NCI-H82 (cell line): ENCODE measurements around the gene PIGR.
A peak's percentile ranks its signal among the peaks of the same experiment; 100 is the strongest.

Source experiments
- DNase-seq: peaks from one replicate; lab custom pipeline; 2025; lab: John Stamatoyannopoulos, UW

Gene PIGR

GRCh38 chr1:206958144-206958543, 11.9 kb upstream of the PIGR start:
- DNase-seq = no peak

- no peak for DNase-seq
Measured at GRCh38 chr1:206957639-206958038, 11.4 kb upstream of the PIGR start.

- no peak for DNase-seq
Measured at GRCh38 chr1:206955476-206956451, 9.5 kb upstream of the PIGR start.

- no peak for DNase-seq
Measured at GRCh38 chr1:206954459-206955342, 8.4 kb upstream of the PIGR start.

DNA sequence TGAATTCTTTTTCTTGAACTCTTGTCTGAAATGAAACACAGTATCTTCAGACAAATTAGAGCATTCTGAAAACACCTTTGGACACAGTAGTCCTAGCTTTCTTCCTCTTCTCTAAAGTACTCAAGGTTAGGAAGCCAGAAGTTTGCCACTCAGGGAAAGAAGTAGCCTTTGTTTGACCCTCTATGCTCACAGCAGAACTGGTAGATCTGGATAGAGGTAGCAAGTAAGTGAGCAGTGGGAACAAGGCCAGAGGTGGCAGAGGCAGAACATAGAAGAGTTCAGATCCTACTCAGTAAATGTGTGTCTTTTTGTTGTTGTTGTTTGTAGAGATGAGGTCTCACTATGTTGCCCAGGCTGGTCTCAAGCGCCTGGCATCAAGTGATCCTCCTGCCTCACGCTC, 7.4 kb upstream of the PIGR start:
- DNase-seq = no peak

DNA sequence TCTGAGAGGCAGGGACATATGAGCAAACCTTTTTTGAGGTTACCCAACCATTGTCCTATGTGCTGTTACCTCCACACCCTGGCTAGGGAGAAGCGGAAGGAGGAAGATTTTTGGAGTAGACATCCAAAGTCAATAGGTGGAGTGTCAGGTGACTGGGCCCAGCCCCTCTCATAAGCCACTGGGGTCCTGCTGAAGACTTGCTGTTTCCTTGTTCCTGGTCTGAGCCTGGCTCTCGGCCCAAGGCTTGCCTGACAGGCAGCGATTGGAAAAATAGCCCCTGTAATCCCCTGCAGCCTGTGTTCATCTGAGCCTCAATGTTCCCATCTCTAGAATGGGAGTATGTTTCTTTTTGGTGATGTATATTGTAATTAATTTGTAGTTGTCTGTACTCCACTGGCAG, 6.9 kb upstream of the PIGR start:
- DNase-seq = no peak

- no peak for DNase-seq
Measured at GRCh38 chr1:206952171-206952570, 5.9 kb upstream of the PIGR start.

DNA sequence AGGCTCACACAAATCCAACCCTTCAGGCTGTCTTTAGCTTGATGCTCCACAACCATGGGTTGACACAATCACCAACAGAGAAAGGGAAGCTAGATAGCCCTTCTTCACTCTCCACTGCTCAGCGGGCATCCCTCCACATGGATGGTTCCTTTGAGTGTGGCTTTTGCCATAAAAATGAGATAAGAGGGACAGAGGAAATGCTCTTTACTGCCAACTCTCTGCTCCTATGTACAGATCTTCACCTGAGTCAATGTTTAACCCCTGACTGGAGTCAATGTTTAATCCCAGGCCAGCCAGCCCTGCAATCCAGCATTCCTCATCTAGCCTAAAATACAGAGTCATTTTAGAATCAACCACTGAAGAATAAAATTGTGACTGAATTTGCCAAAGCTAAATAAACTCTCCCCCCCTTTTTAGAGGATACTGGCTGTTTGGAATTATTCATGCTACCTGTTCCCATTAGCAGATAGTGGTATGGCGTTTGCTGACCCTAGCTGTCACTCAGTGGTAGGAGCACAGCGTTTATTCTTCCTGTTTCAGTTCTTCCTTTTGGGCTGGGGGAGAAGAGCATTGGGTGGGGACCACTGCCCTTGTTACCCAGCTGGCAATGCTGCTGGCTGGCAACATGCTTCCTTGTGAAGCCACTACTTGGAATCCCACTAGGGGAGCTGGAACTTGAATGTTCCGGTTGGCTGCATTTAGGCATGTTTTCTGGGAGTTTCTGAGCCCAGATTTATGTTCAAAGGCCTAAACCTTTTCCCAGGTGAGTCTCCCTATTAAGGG, 5.2 kb upstream of the PIGR start:
- no peak for DNase-seq

DNA sequence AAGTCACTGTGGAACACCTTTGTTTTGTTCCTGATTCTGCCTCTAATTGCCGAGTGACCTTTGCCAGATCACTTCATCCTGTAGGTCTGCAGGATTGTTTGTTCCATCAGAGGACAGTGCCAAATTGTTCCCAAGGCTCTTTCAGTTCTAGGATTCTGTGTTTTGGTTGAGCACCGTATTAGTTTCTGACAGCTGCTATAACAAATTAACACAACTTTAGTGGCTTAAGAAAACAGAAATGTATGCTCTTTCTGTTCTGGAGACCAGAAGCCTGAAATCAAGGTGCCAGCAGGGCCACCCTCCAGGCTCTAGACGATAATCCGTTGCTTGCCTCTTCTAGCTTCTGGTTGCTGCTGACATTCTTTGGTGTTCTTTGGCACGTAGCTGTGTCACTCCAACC, 3.4 kb upstream of the PIGR start:
- no peak for DNase-seq

GRCh38 chr1:206949208-206949607, 2.9 kb upstream of the PIGR start:
- no peak for DNase-seq

DNA sequence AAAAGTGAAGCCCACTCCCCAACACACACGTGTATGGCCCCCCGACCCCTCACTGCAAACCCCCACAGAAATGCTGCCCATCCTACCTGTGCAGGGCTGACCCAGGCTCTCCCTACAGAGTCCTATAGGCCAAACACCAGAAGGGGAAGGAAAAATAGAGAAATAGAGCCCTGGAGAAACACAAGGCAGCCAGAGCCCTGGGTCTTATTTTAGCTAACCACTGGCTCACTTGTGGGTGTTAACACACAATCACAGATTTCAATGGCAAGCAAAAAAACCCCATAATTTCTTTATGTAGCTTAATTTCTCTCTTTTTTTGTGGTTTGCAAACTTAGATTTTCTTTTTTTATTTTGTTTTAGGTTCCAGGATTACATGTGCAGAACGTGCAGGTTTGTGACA, 989 bp upstream of the PIGR start:
- no peak for DNase-seq

GRCh38 chr1:206945779-206946178, 487 bp downstream of the PIGR start:
- no peak for DNase-seq

- DNase-seq = no peak
Measured at GRCh38 chr1:206944703-206945102, 1.6 kb downstream of the PIGR start.

GRCh38 chr1:206941766-206942418, 4.4 kb downstream of the PIGR start:
- no peak for DNase-seq

DNA sequence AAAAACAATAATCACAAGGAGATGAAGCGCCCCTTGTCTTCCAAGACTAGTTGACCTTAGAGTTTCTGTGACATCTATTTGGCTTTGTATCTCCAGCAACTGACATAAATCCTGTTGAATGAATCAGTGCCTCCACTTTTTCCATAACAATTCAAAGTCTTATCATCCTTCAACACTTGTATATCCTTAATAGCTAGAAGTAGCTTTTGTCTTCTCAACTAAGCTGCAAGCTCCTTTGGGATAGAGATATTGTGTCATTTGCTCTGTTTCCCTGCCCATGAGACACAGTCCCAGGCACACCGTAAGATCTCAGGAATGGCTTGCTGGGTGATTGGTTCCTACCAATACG, 5.7 kb downstream of the PIGR start:
- no peak for DNase-seq

DNA sequence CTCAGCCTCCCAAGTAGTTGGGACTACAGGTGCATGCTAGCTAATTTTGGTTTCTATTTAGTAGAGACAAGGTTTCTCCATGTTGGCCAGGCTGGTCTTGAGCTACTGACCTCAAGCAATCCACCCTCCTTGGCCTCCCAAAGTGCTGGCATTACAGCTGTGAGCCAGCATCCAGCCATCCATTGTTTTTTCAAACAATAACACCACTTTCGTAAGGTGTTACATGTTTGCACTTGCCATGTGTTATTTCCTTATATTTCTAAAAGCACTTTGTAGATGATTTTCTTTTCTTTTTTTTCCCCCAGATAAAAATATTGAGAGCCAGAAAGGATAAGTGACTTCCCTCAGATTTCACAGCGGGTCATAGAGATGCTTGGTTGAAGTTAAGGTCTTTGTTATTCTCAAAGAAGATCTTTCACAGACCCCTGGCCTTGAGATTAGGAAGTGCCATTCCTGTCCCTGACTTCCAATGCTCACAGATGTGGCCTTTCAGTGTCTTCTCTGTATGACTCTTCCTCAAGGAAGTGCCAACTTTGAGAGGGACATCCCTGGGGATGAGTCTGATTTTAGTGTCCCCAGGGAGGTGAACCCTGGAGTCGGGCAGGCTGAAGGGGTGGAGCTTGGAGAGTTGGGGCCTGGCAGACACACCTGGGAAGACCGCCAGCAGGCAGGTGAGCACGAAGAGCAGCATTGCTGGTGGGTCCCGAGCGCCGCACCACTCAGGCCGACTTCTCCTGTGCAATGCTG, 6.3 kb downstream of the PIGR start:
- DNase-seq = no peak

DNA sequence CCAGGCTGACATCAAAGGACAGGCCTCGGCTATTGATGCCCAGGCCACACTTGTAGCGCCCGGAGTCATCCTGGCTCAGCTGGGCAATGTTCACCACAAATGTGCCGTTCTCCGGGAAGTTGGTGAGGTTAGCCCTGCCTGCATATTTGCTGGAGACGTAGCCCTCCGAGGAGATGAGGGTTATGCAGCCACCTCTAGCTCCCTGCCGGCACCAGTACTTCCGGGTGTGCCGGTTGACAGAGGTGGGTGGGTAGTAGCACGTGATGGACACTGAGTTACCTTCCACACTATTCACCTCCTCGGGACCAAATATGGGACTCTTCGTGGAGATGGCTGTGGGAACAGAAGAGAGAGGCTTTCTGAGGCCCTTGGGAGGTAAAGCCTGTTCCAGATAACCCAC, 7.1 kb downstream of the PIGR start:
- no peak for DNase-seq

- no peak for DNase-seq
Measured at GRCh38 chr1:206937425-206937824, 8.8 kb downstream of the PIGR start.

GRCh38 chr1:206935491-206936067, 10.7 kb downstream of the PIGR start:
- peak; percentile 76 for DNase-seq

DNA sequence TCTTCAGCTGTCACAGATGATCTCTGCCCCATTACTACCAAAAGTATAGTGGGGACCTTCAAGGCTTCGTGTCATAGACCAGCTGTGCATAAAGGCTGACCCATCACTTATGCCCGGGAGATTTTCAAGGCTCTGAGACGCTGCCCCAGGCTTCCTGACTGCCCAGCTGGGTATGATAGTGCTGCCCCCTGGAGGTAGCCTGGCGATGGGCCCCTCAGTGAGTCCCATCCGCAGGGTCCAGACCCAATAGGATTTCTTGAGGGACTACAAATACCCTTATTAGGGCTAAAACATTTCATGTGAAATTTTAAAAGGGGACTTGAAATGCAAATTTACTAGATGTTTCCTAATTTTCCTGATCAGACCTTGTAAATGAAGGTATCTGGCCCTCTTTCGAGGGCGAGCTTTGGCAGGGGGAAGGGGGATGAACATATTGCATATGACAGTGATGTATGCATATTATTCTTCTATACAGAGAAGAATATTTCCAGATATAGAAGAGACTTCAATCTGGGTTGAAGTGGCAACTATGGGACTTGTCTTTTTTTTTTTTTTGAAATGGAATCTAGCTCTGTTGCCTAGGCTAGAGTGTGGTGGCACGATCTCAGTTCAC, 12.8 kb downstream of the PIGR start:
- DNase-seq = peak; percentile 48
